B cell (primary cell): Measurements from ENCODE around the gene DMC1. TPM values are rescaled to one million over a fixed set of nuclear protein-coding genes. Genes with fewer than 3 reads are reported as not detected.

Experiments used
- ATAC-seq: fragments of 200-7000 bp; cut with Tn5 transposase; one replicate; pipeline ENCODE4 v1.10.0; 2021; ENCODE audit warnings: low read depth, mild to moderate bottlenecking, moderate number of reproducible peaks, moderate library complexity
- CTCF ChIA-PET: fragments of 350-600 bp; sonication (Branson Sonifier 250); formaldehyde crosslinking; loops from one replicate; lab custom pipeline; 2021; ENCODE audit warnings: antibody characterized with exemption, inconsistent platforms; lab: Charles Lee
- POLR2A ChIA-PET: fragments of 350-600 bp; sonication (Branson Sonifier 250); formaldehyde crosslinking; loops from one replicate; lab custom pipeline; 2021; ENCODE audit warnings: antibody characterized with exemption; lab: Charles Lee
- DNase-seq: peaks from one replicate; pipeline ENCODE4 v3.0.0; 2013
- H2AFZ ChIP-seq: 2 replicates; pipeline ENCODE4 v1.6.1; 2012; ENCODE audit warnings: mild to moderate bottlenecking, low read depth, low read length; ENCODE audit not compliant: insufficient read depth, poor library complexity, severe bottlenecking
- H3K27ac ChIP-seq, 2 donors: 1 replicate in 1 of 2; 2 replicates in 1 of 2; pipeline ENCODE4 v1.5.1; 2012 to 2013; ENCODE audit warnings: low read length in 2 of 2, mild to moderate bottlenecking in 2 of 2, moderate library complexity in 1 of 2
- H3K27me3 ChIP-seq, 4 experiments: fragments of 200-600 bp in 1 of 4; sonication (generic) in 1 of 4; replicated peaks in 1 of 4; 1 replicate in 2 of 4; 2 replicates in 2 of 4; pipeline versions ENCODE4 v1.6.1 to v1.7.0; 2013 to 2016; ENCODE audit warnings: low read length in 3 of 4, mild to moderate bottlenecking in 2 of 4, mixed read lengths in 1 of 4, moderate library complexity in 1 of 4; ENCODE audit not compliant: insufficient read depth in 4 of 4, control insufficient read depth in 3 of 4; ENCODE audit errors: control extremely low read depth in 1 of 4
- H3K36me3 ChIP-seq, 2 experiments: replicated peaks in 1 of 2; 1 replicate in 1 of 2; 2 replicates in 1 of 2; pipeline versions ENCODE4 v1.6.1 to v1.7.1; 2013; ENCODE audit warnings: low read length in 1 of 2; ENCODE audit not compliant: insufficient read depth in 2 of 2, control insufficient read depth in 1 of 2; ENCODE audit errors: control extremely low read depth in 1 of 2, extremely low read depth in 1 of 2
- H3K4me1 ChIP-seq, 2 donors: fragments of 200-600 bp in 1 of 2; sonication (generic) in 1 of 2; 1 replicate in 1 of 2; 2 replicates in 1 of 2; pipeline versions ENCODE4 v1.5.1 to v1.6.1; 2013 to 2017; ENCODE audit warnings: low read length in 2 of 2; ENCODE audit not compliant: control insufficient read depth in 2 of 2, insufficient read depth in 2 of 2
- H3K4me2 ChIP-seq: replicated peaks from 2 replicates; pipeline ENCODE3; 2012; ENCODE audit warnings: mild to moderate bottlenecking, low read depth, low read length; ENCODE audit not compliant: poor library complexity, severe bottlenecking
- H3K4me3 ChIP-seq, 5 experiments: fragments of 200-600 bp in 1 of 5; sonication (generic) in 1 of 5; 1 replicate in 3 of 5; 2 replicates in 2 of 5; pipeline versions ENCODE4 v1.5.1 to v1.7.0; 2011 to 2016; ENCODE audit warnings: low read length in 4 of 5, mild to moderate bottlenecking in 4 of 5, low read depth in 2 of 5, control low read depth in 1 of 5, moderate library complexity in 1 of 5; ENCODE audit not compliant: insufficient read depth in 1 of 5; ENCODE audit errors: control extremely low read depth in 1 of 5, extremely low read depth in 1 of 5
- H3K79me2 ChIP-seq: fragments of 200-600 bp; sonication (generic); one replicate; pipeline ENCODE4 v1.6.0; 2016; ENCODE audit warnings: low read length; ENCODE audit not compliant: control insufficient read depth, insufficient read depth
- H3K9ac ChIP-seq: fragments of 200-600 bp; sonication (generic); 2 replicates; pipeline ENCODE4 v1.6.1; 2017; ENCODE audit warnings: mild to moderate bottlenecking, low read length, moderate library complexity
- H3K9me3 ChIP-seq, 3 donors: one replicate each; pipeline versions ENCODE4 v1.6.1 to v1.7.1; 2013; ENCODE audit warnings: low read length in 2 of 3; ENCODE audit not compliant: control insufficient read depth in 2 of 3, insufficient read depth in 1 of 3; ENCODE audit errors: control extremely low read depth in 1 of 3
- H4K20me1 ChIP-seq: 2 replicates; pipeline ENCODE4 v1.6.0; 2012; ENCODE audit warnings: mild to moderate bottlenecking, low read length; ENCODE audit not compliant: insufficient read depth, control insufficient read depth, poor library complexity, severe bottlenecking
- H3K27ac Mint-ChIP-seq: one replicate; pipeline ENCODE4 v1.8.0; 2021; ENCODE audit warnings: mixed read lengths
- H3K27me3 Mint-ChIP-seq: one replicate; pipeline ENCODE4 v1.8.0; 2021; ENCODE audit warnings: mixed read lengths
- H3K4me1 Mint-ChIP-seq: one replicate; pipeline ENCODE4 v1.8.0; 2021; ENCODE audit warnings: mixed read lengths
- H3K4me3 Mint-ChIP-seq: one replicate; pipeline ENCODE4 v1.8.0; 2021; ENCODE audit warnings: mixed read lengths
- H3K9me3 Mint-ChIP-seq: one replicate; pipeline ENCODE4 v1.8.0; 2022; ENCODE audit warnings: mixed read lengths; ENCODE audit not compliant: insufficient read depth
- EZH2 ChIP-seq: IDR thresholded peaks from 2 replicates; pipeline ENCODE4 v1.6.1; 2012; ENCODE audit warnings: borderline replicate concordance, low read depth, mild to moderate bottlenecking, moderate library complexity, low read length; ENCODE audit not compliant: insufficient read depth, poor library complexity, severe bottlenecking
- WGBS: methylation state at CpG from one replicate; pipeline ENCODE4 v1.1.5; 2013; ENCODE audit warnings: missing lambda C conversion rate; ENCODE audit not compliant: insufficient coverage; 5-methylcytosine and 5-hydroxymethylcytosine counted together
- intact Hi-C: fragments of 100-400 bp; cut with micrococcal nuclease; formaldehyde crosslinking; loops from one replicate; pipeline ENCODE4 v1.10.0; 2022
- polyA plus RNA-seq: library from polyadenylated mRNA; depleted of rRNA; stranded (reverse); fragments of >200 nt; gene quantifications from 2 replicates; pipeline ENCODE4 v1.2.3, GENCODE V29; 2012
- total RNA-seq, 2 donors: library from RNA; stranded (reverse); fragments of 120-200 nt in 1 of 2; gene quantifications; 1 replicate in 1 of 2; 2 replicates in 1 of 2; pipeline versions ENCODE4 v1.2.3 to v1.2.4, GENCODE V29; 2013 to 2022
- TF ChIP-seq, protein P1 (sequence below): fragments of 200-600 bp; IDR thresholded peaks from one replicate; pipeline ENCODE4 v1.8.0; 2022; ENCODE audit warnings: antibody characterized with exemption, mild to moderate bottlenecking

DMC1 gene
- total and polyA plus RNA-seq, 2 donors (not counting 1 experiment from before 2014, with no cell fraction given): 0.64 TPM; not detected in 1

- Mint-ChIP-seq H3K4me3 (peak overlapping the region; percentile 99), H3K27me3 (no peaks in the 10 kb centered on the region), H3K9me3 (no peaks in the 10 kb centered on the region), H3K27ac (peak overlapping the region; percentile 17), H3K4me1 (peaks cover 58% of the 10 kb centered on the region)
- H3K4me3 ChIP-seq: no peak overlapping the region
- intact Hi-C loops: loop anchor here (10.0 kb wide), 2 partner anchors 153 to 897 kb away; partner anchors contain the start of genes CBY1, FAM227A and GGA1
- no peaks in the 10 kb centered on the region for H3K27me3 ChIP-seq
- no peak overlapping the region for H3K9ac ChIP-seq
- H3K79me2 ChIP-seq: peaks cover 90% of the 10 kb centered on the region
- H3K9me3 ChIP-seq: peaks cover 0 to 4% (median 0%) of the 10 kb centered on the region in 3 donors
- POLR2A ChIA-PET: interaction anchor here (0.7 kb wide), 2 partner anchors 12 to 215 kb away, joined by 3 to 7 read pairs; no protein-coding TSS in a partner anchor
- DNase-seq (no peak), ATAC-seq (no peak)
- H3K4me2 ChIP-seq: peak overlapping the region; percentile 91
- WGBS: 96% methylated on average over 7 of the region's 10 CpGs
- H3K36me3 ChIP-seq: peaks cover 6 to 70% of the 10 kb centered on the region in 2 experiments
- peaks cover 34 to 40% of the 10 kb centered on the region in 2 donors for H3K4me1 ChIP-seq
- no peak overlapping the region for H2AFZ ChIP-seq
- peak overlapping the region in 1 of 2 donors; percentile 59 for H3K27ac ChIP-seq
- H4K20me1 ChIP-seq: peaks cover 47% of the 10 kb centered on the region
- TF ChIP-seq, protein P1, sequence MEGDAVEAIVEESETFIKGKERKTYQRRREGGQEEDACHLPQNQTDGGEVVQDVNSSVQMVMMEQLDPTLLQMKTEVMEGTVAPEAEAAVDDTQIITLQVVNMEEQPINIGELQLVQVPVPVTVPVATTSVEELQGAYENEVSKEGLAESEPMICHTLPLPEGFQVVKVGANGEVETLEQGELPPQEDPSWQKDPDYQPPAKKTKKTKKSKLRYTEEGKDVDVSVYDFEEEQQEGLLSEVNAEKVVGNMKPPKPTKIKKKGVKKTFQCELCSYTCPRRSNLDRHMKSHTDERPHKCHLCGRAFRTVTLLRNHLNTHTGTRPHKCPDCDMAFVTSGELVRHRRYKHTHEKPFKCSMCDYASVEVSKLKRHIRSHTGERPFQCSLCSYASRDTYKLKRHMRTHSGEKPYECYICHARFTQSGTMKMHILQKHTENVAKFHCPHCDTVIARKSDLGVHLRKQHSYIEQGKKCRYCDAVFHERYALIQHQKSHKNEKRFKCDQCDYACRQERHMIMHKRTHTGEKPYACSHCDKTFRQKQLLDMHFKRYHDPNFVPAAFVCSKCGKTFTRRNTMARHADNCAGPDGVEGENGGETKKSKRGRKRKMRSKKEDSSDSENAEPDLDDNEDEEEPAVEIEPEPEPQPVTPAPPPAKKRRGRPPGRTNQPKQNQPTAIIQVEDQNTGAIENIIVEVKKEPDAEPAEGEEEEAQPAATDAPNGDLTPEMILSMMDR: no peak
- TF ChIP-seq EZH2: no peak
- CTCF ChIA-PET: interaction anchor here (0.6 to 1.3 kb wide), 4 partner anchors 11 to 445 kb away, joined by 3 to 7 read pairs (median 4); partner anchors contain the start of gene PICK1
Measured at GRCh38 chr22:38501797-38502672, 67.9 kb downstream of the DMC1 start.

DNA sequence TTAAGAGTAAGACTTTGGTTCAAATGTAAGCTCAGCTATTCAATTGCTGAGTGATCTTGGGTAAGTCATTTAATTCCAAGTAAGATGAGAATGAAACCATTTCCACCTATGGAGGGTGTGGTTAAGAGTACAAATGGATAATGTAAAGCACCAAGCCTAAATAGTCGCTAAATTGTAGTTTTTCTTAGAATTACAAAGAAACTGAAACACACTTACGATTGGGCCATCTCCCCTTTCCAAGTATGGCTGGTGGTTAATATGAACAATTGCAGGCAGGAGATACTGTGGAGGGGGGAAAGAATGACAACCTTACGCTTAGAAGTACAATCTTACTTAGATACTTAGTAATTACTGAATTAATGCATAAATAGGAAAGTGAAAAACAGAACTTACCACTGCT, 72.1 kb downstream of the DMC1 start:
- TF ChIP-seq, protein P1: no peak
- no peak for TF ChIP-seq EZH2
- peaks cover 6 to 93% of the 10 kb centered on the region in 2 experiments for H3K36me3 ChIP-seq
- Mint-ChIP-seq H3K27me3 (no peaks in the 10 kb centered on the region), H3K9me3 (no peaks in the 10 kb centered on the region), H3K4me3 (no peak overlapping the region), H3K4me1 (peaks cover 29% of the 10 kb centered on the region), H3K27ac (no peak overlapping the region)
- no CpG with 5 or more reads among the region's 3 CpGs for WGBS
- no peak overlapping the region for H3K4me2 ChIP-seq
- no peak overlapping the region for H3K27ac ChIP-seq
- H3K9ac ChIP-seq: no peak overlapping the region
- ChIA-PET POLR2A (interaction anchor here (0.6 to 1.1 kb wide), 2 partner anchors 13 to 16 kb away, joined by 3 to 5 read pairs; no protein-coding TSS in a partner anchor), CTCF (interaction anchor here (1.7 kb wide), 1 partner anchor 74 kb away, joined by 4 read pairs; no protein-coding TSS in a partner anchor)
- H3K9me3 ChIP-seq: no peaks in the 10 kb centered on the region
- peaks cover 81% of the 10 kb centered on the region for H4K20me1 ChIP-seq
- peaks cover 11 to 18% of the 10 kb centered on the region in 2 donors for H3K4me1 ChIP-seq
- intact Hi-C loops: no loop called here
- no peak overlapping the region for H2AFZ ChIP-seq
- no peaks in the 10 kb centered on the region for H3K27me3 ChIP-seq
- no peak for DNase-seq
- H3K4me3 ChIP-seq: no peak overlapping the region
- no peak for ATAC-seq
- H3K79me2 ChIP-seq: peaks cover 92% of the 10 kb centered on the region
